ENCODE data around the gene APBB2. TPM values are rescaled to one million over a fixed set of nuclear protein-coding genes. Genes with fewer than 3 reads are reported as not detected.

Gene APBB2
- total RNA-seq, 1 donor = 75.8 TPM

DNA sequence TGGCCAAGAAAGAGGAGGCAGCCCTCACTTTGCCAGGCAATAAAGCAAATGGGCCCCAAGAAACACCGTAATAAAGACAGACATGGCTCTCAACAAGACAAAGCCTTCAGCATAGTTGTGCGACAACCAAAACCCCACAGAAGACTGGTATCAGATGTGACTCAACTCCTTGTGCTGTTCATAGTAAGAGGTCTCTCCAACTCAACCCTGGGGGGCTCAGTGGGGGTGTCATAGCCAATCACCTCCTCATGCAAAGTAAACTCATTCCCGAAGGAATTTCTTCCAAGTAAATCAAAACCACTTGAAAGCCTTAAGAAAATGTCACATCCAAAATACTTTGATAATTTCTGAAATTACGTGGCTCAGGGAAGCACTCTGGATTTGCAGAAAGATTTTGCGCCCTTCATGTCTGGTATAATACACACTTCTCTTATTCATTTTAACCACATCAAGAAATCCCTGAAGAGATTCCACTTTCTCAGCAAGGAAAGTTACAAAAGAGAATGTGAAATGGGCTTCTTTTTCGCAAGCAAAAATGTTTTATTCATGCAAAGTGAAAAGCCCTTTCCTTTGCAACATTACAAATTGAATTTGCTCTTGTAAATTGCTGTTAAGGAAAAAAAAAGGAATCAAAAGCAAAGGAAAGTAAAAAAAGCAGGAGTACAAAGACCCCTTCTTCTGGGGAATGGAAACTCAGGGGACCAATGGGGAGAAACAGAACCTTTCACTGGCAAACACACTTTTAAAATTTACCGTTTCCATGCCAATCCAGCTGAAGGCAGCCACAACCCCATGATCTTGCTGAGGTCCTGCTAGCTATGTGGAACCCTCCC is 327.2 kb downstream of the APBB2 start:
- no peak for TF ChIP-seq CTCF (IDR thresholded peaks at IDR 0.05; ENCODE audit: insufficient read depth, low read length)
- no peak for DNase-seq (ENCODE audit: low read depth)
- H3K4me3 ChIP-seq (ENCODE audit: low read depth, low read length) = no peak overlapping the region

GRCh38 chr4:40881851-40882250 is 332.5 kb downstream of the APBB2 start:
- TF ChIP-seq CTCF (IDR thresholded peaks at IDR 0.05; ENCODE audit: insufficient read depth, low read length) = no peak
- DNase-seq (ENCODE audit: low read depth) = no peak

GRCh38 chr4:40881096-40881495 is 333.2 kb downstream of the APBB2 start:
- H3K4me3 ChIP-seq (ENCODE audit: low read depth, low read length) = no peak overlapping the region
- TF ChIP-seq CTCF (IDR thresholded peaks at IDR 0.05; ENCODE audit: insufficient read depth, low read length) = no peak
- DNase-seq (ENCODE audit: low read depth) = no peak

More at GRCh38 chr4:40881851-40882250, 332.5 kb downstream of the APBB2 start:
- H3K4me3 ChIP-seq (ENCODE audit: low read depth, low read length) = no peak overlapping the region

DNA sequence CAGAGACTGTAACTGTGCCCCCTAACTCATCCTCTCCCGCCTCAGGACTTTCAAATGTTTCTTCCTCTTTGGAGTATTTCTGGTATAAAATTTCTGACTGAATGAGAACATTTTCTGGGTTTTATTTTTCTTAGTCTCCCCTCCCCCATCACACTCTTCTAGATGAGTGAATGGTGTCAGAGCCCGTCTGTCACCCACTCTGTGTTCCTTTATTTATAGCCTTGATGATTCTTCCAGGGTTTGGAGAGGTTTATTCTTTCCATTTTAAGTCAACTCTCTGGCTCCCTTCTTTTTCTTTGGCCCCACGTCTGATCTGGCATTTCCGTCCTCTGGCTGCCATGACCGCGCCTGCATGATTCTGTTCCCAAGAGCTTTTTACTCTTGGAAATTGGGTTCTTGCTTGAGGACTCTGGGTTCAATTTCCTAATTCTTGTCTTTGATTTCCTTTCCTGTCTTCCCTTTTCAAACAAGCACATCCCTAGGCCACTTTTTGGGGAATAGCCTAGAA is 335.7 kb downstream of the APBB2 start:
- H3K4me3 ChIP-seq (ENCODE audit: low read depth, low read length) = no peak overlapping the region
- TF ChIP-seq CTCF (IDR thresholded peaks at IDR 0.05; ENCODE audit: insufficient read depth, low read length) = no peak
- no peak for DNase-seq (ENCODE audit: low read depth)

- DNase-seq (ENCODE audit: low read depth) = no peak
- H3K4me3 ChIP-seq (ENCODE audit: low read depth, low read length) = no peak overlapping the region
- TF ChIP-seq CTCF (IDR thresholded peaks at IDR 0.05; ENCODE audit: insufficient read depth, low read length) = no peak
Measured at GRCh38 chr4:40877081-40877480, 337.3 kb downstream of the APBB2 start.

GRCh38 chr4:40875507-40876150 is 338.7 kb downstream of the APBB2 start:
- no peak for TF ChIP-seq CTCF (IDR thresholded peaks at IDR 0.05; ENCODE audit: insufficient read depth, low read length)
- no peak for DNase-seq (ENCODE audit: low read depth)
- H3K4me3 ChIP-seq (ENCODE audit: low read depth, low read length) = no peak overlapping the region

Measured in fibroblast of the aortic adventitia (primary cell).